HG03565 (cell line): ENCODE results near the gene ROR1.

ENCODE experiments used
- ATAC-seq: cut with Tn5 transposase; IDR thresholded peaks from one replicate; pipeline ENCODE4 v1.9.1; 2021; ENCODE audit warnings: mild to moderate bottlenecking, moderate library complexity; ENCODE audit not compliant: unreplicated experiment

Gene ROR1

DNA sequence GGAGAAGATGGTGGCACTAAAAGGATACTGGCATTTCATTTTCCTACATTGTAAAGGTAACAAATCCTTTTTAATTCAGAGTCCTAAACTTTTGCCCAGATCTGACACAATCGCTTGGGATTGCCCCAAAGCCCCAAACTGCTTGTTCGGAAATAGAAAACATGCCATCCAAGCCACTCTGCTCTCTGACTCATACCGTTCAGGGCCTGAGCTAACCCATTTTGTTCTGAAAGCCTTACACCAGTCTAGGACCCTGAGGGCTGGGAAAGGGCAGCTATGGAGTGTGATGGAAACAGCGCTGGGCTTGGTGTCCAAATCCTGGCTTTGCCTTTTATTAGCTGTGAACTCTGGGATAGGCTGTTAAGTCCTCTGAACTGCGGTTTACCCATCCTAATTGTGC is 270.2 kb downstream of the ROR1 start:
- no peak for ATAC-seq

DNA sequence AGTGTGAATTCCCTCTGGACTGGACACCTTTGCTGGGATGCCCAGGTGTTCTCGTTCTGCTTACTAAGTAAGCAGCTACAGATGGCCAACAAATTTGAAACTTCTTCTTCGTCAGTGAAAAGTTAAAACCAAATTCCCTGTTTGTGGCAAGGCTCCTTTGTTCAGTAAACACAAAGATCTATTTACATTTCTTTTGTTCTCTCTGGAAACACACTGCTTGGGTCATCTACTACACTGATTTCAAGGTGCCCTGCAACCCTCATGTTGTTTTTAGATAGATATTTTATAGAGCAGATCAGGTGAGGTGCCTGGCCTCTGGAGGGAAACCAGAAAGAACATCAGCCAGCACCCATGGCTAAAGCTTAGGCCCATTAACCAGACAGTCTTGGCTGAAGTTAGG is 272.4 kb downstream of the ROR1 start:
- no peak for ATAC-seq

DNA sequence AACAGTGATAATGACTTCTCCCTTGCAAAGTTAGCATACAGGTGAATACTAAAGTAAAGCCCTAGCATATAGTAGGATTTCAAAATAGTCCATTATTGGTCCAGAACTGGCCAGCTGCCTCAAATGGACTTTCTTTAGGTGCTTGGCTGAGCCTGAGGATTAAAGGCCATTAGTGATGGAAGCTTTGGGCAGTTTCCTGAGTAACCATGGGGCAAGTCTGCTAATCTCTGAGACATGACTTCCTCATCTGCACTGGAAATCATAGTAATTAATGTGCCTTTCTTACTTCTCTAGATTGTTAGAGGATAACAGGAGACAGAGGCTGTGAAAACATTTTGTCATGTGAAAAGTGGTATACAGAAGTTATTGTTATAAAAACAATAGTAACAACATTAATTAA is 273.1 kb downstream of the ROR1 start:
- ATAC-seq, result no peak

DNA sequence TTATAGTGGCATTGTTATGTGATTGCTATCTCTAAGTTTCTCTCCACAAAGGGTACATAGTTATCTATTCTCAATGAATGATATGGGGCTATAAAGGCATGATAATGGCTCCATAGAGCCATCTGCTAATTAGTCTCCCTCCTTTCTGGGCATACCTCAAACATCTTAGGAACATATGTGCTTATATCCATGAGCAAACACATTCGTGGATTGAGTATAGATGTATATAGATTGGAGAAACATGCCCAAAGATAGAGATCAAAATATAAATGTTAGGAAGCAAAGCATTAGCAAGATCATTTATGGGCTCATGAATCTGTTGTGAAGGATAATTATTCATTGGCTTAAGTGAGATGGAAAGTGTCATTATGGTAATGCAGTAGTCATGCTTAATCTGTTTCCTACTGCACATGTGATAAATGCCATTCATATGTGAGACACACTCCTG is 273.8 kb downstream of the ROR1 start:
- no peak for ATAC-seq

DNA sequence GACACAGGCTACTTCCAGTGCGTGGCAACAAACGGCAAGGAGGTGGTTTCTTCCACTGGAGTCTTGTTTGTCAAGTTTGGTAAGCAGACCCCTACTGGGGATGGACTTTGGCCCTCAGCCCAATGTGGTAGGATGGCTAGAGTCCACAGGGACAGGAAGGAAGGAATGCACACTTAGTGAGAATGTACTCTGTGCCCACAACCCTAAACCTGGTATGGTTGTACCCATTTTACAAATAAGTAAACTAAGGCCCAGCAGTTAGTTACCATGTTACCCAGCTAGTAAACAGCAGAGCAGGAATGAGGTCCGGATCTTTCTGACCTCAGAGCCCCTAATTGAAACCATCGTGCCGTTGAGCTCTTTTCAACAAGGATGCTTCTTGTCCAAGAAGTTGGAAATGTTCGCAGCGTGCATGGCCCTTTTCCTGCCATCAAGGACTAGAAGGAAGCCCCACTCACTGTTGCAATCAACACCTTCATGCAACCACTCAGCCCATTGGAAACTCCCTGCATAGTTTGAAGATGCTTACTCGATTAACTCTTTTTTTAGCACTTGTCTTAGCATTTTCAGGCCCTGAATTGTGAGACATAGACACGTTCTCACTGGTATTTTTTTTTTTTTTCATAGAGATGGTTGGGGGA is 276.2 kb downstream of the ROR1 start:
- ATAC-seq, result no peak

DNA sequence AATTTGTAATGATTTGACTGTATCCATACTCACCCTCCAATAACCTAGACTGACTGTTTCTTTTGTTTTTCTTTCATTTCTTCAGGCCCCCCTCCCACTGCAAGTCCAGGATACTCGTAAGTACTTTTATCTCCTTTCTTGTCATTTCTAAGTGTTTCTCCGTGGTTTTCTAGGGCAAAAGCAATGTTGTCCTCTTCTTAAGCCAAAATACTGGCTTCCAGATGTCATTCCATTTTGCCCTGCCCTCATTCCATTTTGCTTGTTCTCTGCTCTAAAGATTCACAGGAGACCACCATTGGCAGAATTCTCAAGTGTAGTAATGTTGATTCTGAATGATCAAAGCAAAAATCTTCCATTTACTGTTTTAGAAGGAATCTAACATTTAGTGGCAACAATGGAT is 276.8 kb downstream of the ROR1 start:
- no peak for ATAC-seq

DNA sequence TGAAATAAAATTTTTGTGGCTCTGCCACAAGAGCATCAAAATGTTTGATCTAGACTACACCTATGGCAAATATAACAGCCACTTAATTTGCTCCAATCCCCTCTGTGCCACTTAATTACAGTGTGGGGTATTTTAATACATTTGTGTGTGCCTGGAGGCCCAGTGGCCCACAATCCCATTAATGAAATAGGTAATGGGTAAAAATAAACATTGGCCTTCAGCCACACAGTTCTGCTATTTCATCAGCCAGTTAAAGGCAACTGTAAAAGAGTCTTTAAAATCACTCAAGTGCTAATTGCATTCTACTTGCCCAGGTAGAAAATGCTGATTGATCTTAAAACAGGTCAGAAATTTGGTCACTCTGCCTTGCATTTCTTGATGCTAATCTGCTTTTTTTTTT is 278.0 kb downstream of the ROR1 start:
- no peak for ATAC-seq

DNA sequence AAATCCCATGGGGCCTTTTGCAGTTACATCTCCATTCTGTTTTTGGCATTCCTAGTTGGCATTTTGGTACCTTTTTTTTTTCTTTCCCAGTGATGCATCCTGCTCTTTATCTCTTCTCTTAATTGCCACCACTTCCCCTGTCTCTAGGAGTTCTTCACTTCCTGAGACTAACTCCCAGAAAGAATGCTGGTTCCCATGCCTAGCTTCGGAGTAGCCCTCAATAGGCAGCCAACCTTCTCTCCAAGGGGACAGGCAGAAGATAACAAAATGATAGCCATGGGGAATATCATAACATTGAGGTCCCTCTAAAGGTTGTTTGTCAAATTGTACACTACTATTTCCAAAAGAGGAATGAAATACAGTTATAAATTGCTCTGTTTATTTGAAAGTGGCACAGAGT is 279.0 kb downstream of the ROR1 start:
- ATAC-seq, result no peak

DNA sequence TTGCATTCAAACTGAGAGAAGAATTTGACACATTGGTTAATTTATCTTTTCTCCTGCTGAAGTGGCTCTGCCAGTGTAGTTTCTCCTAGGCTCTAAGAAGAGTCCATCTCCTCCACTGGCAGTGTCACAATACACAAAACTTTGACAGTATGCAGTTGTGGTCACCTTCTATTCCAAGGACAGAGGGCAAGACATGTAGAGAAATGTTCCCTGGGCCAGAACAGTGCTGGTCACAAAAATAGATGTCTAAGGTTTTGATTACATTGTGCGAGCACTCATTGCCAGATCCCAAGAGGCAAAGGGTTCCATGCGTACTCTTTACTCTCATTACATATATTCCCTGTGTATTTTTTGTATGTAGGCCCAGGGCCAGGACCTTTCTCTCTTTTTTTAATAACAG is 281.5 kb downstream of the ROR1 start:
- no peak for ATAC-seq

DNA sequence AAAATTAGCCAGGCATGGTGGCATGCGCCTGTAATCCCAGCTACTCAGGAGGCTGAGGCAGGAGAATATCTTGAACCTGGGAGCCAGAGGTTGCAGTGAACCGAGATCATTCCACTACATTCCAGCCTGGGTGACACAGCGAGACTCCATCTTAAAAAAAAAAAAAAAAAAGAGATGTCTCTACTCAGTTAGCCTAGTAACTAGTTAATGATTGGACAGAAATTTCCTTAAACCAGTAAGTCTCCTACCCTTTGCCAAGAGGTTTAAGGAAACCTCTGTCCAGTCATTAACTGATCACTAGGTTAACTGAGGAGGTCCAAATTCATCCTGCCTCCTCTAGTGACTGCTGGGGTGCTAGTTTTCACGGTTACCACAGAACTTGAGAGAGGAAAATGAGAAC is 285.7 kb downstream of the ROR1 start:
- ATAC-seq, result no peak

DNA sequence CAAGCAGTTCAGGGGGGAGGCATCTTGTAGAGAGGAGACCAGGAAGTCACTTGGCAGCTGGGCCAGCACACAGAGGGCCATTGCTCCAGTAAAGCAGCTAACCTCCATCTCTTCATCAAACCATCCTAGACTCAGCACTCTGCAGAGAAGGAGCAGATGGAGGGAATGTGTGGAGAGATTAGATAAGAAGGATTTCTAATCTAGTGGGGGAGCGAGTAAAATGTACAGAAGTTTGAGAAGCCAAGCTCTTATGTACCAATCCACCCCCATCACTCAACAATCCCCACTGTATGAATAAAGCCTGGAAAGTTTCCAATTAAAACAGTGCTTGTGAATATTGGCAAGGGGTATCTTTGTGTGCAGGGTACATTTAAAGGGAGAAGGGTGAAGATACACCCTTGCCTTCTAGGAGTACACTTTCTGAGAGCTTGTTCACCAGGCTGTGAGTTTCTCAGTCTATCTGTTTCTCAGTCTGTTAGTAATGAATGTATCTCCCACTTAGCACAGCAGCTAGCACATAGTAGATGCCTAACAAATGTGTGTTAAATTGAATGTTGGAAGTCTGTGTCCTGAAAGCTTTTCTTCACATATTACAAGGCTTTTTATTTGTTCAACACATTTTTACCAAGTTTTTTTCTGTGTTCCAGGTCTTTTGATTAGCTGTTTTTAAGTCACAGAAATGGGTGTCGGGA is 286.9 kb downstream of the ROR1 start:
- no peak for ATAC-seq

DNA sequence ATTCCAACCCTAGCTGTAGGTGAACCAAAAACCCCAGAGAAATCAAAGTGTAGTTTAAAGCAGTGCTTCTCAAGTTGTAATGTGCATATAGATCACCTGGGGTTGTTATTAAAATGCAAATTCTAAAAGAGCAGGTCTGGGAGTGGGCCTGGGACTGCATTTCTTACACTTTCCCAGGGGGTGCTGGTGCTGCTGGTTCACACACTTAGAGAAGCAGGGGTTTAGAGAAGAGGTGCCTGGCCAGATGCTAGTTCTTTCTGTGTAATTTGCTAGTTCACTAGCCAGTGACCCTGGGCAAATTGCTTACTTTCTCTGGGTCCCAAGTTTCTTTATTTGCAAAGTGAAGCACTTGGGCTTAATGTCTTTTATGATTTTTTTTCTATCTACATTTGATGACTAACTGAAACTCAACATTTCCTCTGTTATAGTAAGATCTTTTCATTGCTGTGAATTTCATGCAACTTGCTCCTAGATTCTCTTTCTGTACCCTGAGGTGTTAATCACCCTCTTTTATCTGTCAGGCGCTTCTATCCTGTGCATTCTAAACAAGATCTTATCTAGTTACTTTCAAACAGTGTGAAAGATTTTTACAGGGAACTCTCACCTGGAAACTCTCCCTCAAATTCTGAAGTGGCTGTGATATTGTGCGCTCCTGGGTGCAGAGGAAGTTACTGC is 287.8 kb downstream of the ROR1 start:
- ATAC-seq, result no peak

DNA sequence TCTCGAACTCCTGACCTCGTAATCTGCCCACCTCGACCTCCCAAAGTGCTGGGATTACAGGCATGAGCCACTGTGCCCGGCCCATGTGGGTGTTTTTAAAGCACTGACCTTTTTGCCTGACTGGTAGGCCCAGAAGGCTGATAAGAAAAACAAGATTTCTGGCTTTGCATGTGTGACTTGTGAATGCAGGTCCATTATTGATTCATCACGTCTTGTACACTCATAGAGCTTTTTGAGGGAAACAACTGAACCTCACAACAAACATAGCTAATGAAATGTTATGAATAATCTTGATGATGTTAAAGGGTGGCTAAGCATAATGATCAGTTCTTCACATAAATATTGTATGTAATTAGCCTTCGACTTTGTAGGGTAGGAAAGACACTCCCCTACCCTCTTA is 288.7 kb downstream of the ROR1 start:
- ATAC-seq, result no peak

DNA sequence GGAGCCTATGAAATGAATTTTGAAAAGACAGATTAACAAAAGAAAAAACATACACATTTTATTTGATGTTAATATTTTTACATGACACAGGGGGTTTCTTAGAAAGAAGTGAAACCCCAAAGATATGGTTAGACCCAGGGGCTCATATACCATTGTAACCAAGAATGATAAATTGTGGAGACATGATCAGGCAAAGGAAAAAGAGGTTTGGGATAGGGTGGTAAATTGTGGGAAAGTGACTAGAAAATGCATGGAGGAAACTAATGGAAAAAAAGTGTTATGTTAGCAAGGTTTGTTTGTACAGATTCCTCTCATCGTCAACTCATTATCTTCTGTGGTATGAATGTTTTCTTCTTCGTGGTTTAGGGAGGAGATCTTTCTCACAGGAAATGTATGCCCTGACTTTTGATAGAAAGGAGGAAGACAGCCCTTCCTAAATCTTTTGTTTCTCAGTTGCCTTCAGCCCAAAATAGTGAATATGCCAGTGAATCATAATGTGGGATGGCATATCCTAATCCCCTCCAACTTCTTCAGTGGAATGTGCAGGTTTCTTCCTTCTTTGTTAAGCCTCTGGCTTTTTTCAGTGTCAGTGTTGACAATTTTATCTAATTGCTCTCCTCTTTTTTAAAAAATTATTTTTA is 289.2 kb downstream of the ROR1 start:
- ATAC-seq, result no peak

DNA sequence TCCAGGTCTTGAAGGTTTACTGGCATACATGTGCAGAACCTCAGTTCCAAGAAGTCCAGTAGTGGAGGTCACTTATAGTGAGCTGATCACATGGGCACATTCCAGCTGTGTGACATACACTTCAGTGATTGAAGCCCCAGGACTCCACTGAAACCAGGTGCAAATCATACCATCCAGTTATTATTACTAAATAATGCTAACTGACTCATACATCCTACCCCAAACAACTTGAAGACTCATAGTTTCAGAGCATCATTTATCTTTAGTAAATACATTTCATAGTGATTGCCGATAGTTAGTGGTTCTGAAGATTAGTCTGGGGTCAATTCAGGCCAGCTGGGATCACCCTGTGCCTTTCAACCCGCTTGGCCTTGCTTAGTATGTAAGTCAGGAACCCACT is 291.8 kb downstream of the ROR1 start:
- ATAC-seq, result no peak

DNA sequence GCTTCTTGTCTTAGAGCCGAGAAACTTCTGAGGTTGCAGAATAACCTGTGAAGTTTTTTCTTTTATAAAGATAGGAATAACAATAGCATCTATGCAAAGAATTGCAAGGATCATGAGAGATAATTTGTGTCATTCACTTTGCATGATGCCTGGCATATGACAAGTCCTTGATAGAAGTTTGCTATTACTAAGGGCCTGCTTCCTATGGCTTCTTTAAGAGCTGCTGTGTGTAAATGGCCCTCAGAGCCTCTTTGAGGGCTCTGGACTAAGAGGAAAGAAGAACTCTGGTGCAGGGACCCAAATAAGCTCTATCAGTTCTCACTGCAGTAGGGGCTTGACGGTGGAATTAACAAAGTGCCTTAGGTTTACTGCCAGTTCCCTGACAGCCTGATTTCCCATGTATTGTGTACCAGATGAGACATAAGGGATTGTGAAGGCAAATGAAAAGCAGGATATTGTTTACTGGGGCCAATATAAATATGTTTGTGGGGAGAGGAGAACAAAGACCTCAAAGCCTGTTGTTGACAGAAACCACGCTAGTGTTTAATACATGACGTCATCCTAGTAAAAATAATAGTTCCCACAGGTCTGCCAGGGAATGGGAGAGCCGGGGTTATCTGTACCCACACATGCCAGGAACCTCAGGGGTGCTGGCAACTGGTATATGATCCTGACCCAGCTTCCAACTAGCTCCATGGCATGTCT is 298.4 kb downstream of the ROR1 start:
- ATAC-seq, result no peak

DNA sequence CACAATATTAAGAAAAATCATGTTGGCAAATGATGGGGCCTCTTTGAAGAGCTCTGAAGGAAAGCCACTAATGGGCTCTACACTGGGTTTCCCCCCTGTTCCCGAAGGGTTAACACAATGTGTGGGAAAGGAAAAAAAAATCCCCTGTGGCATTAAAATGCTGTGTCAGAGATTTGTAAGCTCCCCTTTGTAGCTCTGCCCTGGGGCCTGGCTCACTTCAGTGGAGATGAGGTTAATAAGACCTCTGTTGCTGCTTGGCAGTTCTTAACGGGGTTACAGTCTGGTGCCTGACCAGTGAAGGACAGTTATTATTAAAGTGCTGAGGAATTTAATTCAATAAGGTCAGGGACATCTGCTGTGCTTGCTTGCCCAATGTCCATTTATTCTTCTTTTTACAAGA is 299.9 kb downstream of the ROR1 start:
- ATAC-seq, result no peak

DNA sequence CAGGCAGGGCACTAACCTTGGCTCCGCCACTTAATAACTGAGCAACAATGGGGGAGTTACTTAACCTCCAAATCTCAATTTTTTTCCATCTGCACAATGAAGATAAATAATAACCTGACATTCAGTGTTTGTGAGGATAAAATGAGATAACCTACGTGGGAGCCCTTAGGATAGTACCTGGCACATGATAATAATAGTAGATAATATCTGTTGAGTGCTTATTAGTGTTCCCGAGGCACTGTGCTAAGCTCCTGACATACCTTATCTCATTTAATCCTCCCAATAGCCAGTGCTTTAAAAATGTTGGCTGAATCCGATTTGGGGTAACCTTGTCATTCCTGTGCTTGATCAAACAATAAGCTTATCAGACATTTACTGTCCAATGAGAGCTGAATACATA is 300.9 kb downstream of the ROR1 start:
- ATAC-seq, result no peak

DNA sequence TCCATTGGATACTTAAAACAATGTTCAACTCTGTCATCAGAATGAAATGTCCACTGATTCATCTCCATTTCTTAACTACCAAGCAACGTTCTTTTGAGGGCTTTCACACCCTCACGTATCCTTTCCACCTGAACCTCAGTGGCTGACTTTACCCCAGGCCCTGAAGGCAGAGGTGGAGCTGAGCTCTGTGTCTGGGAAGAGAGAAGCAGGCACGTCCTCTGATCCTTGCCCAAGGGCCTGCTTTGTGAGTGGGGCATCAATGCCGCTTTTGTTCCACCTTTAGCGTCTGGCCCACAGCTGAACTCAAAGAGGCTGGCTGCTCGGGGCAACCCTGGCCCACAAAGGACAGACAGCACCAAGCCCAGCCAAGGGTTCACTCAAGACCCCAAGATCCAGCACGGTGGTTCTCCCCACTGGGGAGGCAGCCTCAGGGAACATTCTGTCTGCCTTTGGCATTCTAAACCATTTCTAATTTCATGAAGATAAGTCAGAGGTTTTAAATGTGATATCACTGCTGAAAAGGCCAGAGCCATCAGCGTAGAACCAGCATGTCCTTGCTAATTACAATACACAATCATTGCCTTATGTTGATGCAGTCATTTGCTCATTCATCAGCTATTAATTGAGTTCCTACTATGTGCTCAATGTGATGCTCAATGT is 303.6 kb downstream of the ROR1 start:
- no peak for ATAC-seq

DNA sequence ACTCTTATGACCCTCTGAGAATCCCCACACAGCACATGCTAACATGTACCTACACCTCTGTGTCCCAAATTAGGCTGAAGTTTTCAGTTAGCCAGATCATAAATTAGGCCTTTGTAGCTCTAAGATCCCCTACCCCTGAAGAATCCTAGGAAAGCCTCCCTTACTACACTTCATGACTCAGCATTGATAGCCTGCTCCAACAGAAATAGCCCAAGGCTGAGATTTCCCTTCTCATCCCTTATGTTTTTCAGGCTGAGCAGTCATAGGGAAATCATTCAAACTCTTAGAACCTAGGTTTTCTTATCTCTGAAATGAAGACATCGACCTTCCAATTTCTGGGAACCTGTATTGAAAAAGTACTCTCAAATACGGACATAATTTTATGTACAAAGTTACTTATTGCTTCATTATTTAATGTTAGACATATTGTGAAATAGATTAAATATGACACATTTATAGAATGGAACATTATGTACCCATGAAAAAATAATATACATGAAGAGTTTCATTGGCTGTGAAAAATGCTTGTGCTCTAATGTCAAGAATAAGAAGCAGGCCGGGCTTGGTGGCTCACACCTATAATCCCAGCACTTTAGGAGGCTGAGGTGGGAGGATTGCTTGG is 307.2 kb downstream of the ROR1 start:
- ATAC-seq, result no peak
